ENCODE measurements around the gene TMEM208.
A peak's percentile ranks its signal among the peaks of the same experiment; 100 is the strongest.

TMEM208 gene

GRCh38 chr16:67254801-67255552 is 28.0 kb downstream of the TMEM208 start:
- DNase-seq = no peak

- DNase-seq = no peak
These were observed 28.8 kb downstream of the TMEM208 start for GRCh38 chr16:67255553-67256221.

- no peak for DNase-seq
These were observed 29.8 kb downstream of the TMEM208 start for GRCh38 chr16:67256701-67257230.

- no peak for DNase-seq
These were observed 30.7 kb downstream of the TMEM208 start for GRCh38 chr16:67257486-67258160.

- DNase-seq = no peak
These were observed 31.4 kb downstream of the TMEM208 start for GRCh38 chr16:67258161-67258835.

GRCh38 chr16:67259705-67260104 is 32.8 kb downstream of the TMEM208 start:
- DNase-seq = no peak

GRCh38 chr16:67260426-67261063 is 33.6 kb downstream of the TMEM208 start:
- peak; percentile 83 for DNase-seq

- no peak for DNase-seq
These were observed 36.3 kb downstream of the TMEM208 start for GRCh38 chr16:67263201-67263600.

GRCh38 chr16:67264277-67264676 is 37.3 kb downstream of the TMEM208 start:
- DNase-seq = no peak

GRCh38 chr16:67264866-67265265 is 37.9 kb downstream of the TMEM208 start:
- no peak for DNase-seq

GRCh38 chr16:67265834-67266233 is 38.9 kb downstream of the TMEM208 start:
- DNase-seq = no peak

GRCh38 chr16:67268136-67268579 is 41.2 kb downstream of the TMEM208 start:
- DNase-seq = peak; percentile 97

GRCh38 chr16:67269766-67270165 is 42.8 kb downstream of the TMEM208 start:
- DNase-seq = no peak

GRCh38 chr16:67270931-67271338 is 44.0 kb downstream of the TMEM208 start:
- no peak for DNase-seq

GRCh38 chr16:67271446-67271845 is 44.5 kb downstream of the TMEM208 start:
- DNase-seq = no peak

GRCh38 chr16:67275321-67275720 is 48.4 kb downstream of the TMEM208 start:
- DNase-seq = no peak

GRCh38 chr16:67277294-67277998 is 50.5 kb downstream of the TMEM208 start:
- peak; percentile 15 for DNase-seq

- no peak for DNase-seq
These were observed 51.3 kb downstream of the TMEM208 start for GRCh38 chr16:67277999-67278772.
